Mucosa of stomach (tissue), 1 donor: ENCODE measurements around the gene ZNF184.
"Not testable (repeated sequence)": the region's sequence is repeated elsewhere in the genome, so short reads cannot be mapped to it uniquely, and the experiment has no call there.

ENCODE experiments used
- H3K27me3 ChIP-seq: one replicate; pipeline ENCODE4 v1.7.0; 2013; ENCODE audit warnings: mild to moderate bottlenecking, low read length; ENCODE audit not compliant: control insufficient read depth, insufficient read depth
- H3K36me3 ChIP-seq: one replicate; pipeline ENCODE4 v1.7.0; 2013; ENCODE audit warnings: low read length; ENCODE audit not compliant: control insufficient read depth, insufficient read depth
- H3K4me1 ChIP-seq: one replicate; pipeline ENCODE4 v1.7.0; 2013; ENCODE audit warnings: mild to moderate bottlenecking, low read length; ENCODE audit not compliant: control insufficient read depth, insufficient read depth
- H3K4me3 ChIP-seq: one replicate; pipeline ENCODE4 v1.7.0; 2013; ENCODE audit warnings: low read length
- H3K9ac ChIP-seq: one replicate; pipeline ENCODE4 v1.7.0; 2013; ENCODE audit warnings: mild to moderate bottlenecking, low read length, moderate library complexity
- H3K9me3 ChIP-seq: one replicate; pipeline ENCODE4 v1.7.0; 2013; ENCODE audit warnings: mild to moderate bottlenecking, low read length, moderate library complexity; ENCODE audit not compliant: control insufficient read depth
- donor health status: Pancreatic carcinoma.

Gene ZNF184

GRCh38 chr6:27441001-27441400 lies 31.9 kb downstream of the ZNF184 start:
- Histone ChIP-seq H3K4me3 (no peak overlapping the region), H3K36me3 (no peaks in the 10 kb centered on the region), H3K9me3 (no peaks in the 10 kb centered on the region)

GRCh38 chr6:27439371-27439770 lies 33.5 kb downstream of the ZNF184 start:
- Histone ChIP-seq H3K4me1 (no peaks in the 10 kb centered on the region), H3K27me3 (no peaks in the 10 kb centered on the region), H3K4me3 (no peak overlapping the region), H3K36me3 (no peaks in the 10 kb centered on the region), H3K9me3 (no peaks in the 10 kb centered on the region), H3K9ac (no peak overlapping the region)

More at GRCh38 chr6:27441001-27441400, 31.9 kb downstream of the ZNF184 start:
- Histone ChIP-seq H3K27me3 (no peaks in the 10 kb centered on the region), H3K4me1 (no peaks in the 10 kb centered on the region), H3K9ac (no peak overlapping the region)

DNA sequence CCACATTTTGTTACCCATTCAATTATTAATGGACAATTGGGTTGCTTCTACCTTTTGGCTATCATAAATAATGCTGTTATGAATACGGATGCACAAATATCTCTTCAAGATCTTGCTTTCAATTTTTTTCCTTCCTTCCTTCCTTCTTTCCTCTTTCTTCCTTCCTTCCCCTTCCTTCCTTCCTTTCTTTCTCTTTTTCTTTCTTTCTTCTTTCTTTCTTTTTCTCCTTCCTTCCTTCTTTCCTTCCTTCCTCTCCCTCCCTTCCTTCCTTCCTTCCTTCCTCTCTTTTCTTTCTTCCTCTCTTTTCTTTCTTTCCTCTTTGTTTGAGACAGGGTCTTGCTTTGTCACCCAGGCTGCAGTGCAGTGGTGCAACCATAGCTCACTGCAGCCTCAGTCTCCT lies 39.2 kb downstream of the ZNF184 start:
- Histone ChIP-seq H3K9ac (no peak overlapping the region), H3K9me3 (no peaks in the 10 kb centered on the region)

GRCh38 chr6:27428966-27429365 lies 43.9 kb downstream of the ZNF184 start:
- H3K27me3 ChIP-seq = no peaks in the 10 kb centered on the region
- H3K36me3 ChIP-seq = no peaks in the 10 kb centered on the region
- H3K4me3 ChIP-seq = no peak overlapping the region
- no peak overlapping the region for H3K9ac ChIP-seq
- H3K4me1 ChIP-seq = no peaks in the 10 kb centered on the region
- no peaks in the 10 kb centered on the region for H3K9me3 ChIP-seq

More for the DNA sequence above, 39.2 kb downstream of the ZNF184 start:
- H3K4me1 ChIP-seq = no peaks in the 10 kb centered on the region
- H3K27me3 ChIP-seq = no peaks in the 10 kb centered on the region
- no peak overlapping the region for H3K4me3 ChIP-seq
- H3K36me3 ChIP-seq = no peaks in the 10 kb centered on the region

GRCh38 chr6:27428502-27428901 lies 44.4 kb downstream of the ZNF184 start:
- Histone ChIP-seq H3K36me3 (no peaks in the 10 kb centered on the region), H3K4me1 (no peaks in the 10 kb centered on the region), H3K9me3 (no peaks in the 10 kb centered on the region), H3K4me3 (no peak overlapping the region), H3K27me3 (no peaks in the 10 kb centered on the region), H3K9ac (no peak overlapping the region)

GRCh38 chr6:27426045-27426620 lies 46.8 kb downstream of the ZNF184 start:
- no peaks in the 10 kb centered on the region for H3K4me1 ChIP-seq
- H3K9ac ChIP-seq = no peak overlapping the region
- H3K27me3 ChIP-seq = no peaks in the 10 kb centered on the region
- H3K9me3 ChIP-seq = no peaks in the 10 kb centered on the region
- H3K4me3 ChIP-seq = no peak overlapping the region
- no peaks in the 10 kb centered on the region for H3K36me3 ChIP-seq

- H3K4me3 ChIP-seq, H3K4me1 ChIP-seq, H3K36me3 ChIP-seq, H3K9ac ChIP-seq, H3K27me3 ChIP-seq, H3K9me3 ChIP-seq: not testable (repeated sequence)
Observed at GRCh38 chr6:27424851-27425250, 48.1 kb downstream of the ZNF184 start.

- H3K9ac ChIP-seq = no peak overlapping the region
- no peaks in the 10 kb centered on the region for H3K4me1 ChIP-seq
- no peaks in the 10 kb centered on the region for H3K27me3 ChIP-seq
- H3K9me3 ChIP-seq = no peaks in the 10 kb centered on the region
- no peaks in the 10 kb centered on the region for H3K36me3 ChIP-seq
- H3K4me3 ChIP-seq = no peak overlapping the region
Observed at GRCh38 chr6:27422651-27423332, 50.1 kb downstream of the ZNF184 start.

GRCh38 chr6:27419363-27419762 lies 53.5 kb downstream of the ZNF184 start:
- H3K9ac ChIP-seq = no peak overlapping the region
- H3K27me3 ChIP-seq = no peaks in the 10 kb centered on the region
- H3K36me3 ChIP-seq = no peaks in the 10 kb centered on the region
- H3K4me3 ChIP-seq = no peak overlapping the region
- no peaks in the 10 kb centered on the region for H3K4me1 ChIP-seq
- H3K9me3 ChIP-seq = no peaks in the 10 kb centered on the region

- Histone ChIP-seq H3K36me3 (no peaks in the 10 kb centered on the region), H3K9ac (no peak overlapping the region), H3K27me3 (no peaks in the 10 kb centered on the region), H3K9me3 (no peaks in the 10 kb centered on the region), H3K4me1 (no peaks in the 10 kb centered on the region), H3K4me3 (no peak overlapping the region)
Observed at GRCh38 chr6:27415898-27416297, 57.0 kb downstream of the ZNF184 start.

- Histone ChIP-seq H3K4me3 (no peak overlapping the region), H3K9me3 (no peaks in the 10 kb centered on the region), H3K4me1 (no peaks in the 10 kb centered on the region), H3K9ac (no peak overlapping the region), H3K27me3 (no peaks in the 10 kb centered on the region), H3K36me3 (no peaks in the 10 kb centered on the region)
Observed at GRCh38 chr6:27414996-27415395, 57.9 kb downstream of the ZNF184 start.

- H3K27me3 ChIP-seq = no peaks in the 10 kb centered on the region
- H3K9ac ChIP-seq = no peak overlapping the region
- no peaks in the 10 kb centered on the region for H3K9me3 ChIP-seq
- H3K36me3 ChIP-seq = no peaks in the 10 kb centered on the region
- no peaks in the 10 kb centered on the region for H3K4me1 ChIP-seq
- H3K4me3 ChIP-seq = no peak overlapping the region
Observed at GRCh38 chr6:27414300-27414699, 58.6 kb downstream of the ZNF184 start.
